GM13977 (cell line): ENCODE measurements around the gene GALNT17.
"Not testable (repeated sequence)": the region's sequence is repeated elsewhere in the genome, so short reads cannot be mapped to it uniquely, and the experiment has no call there.

Source experiments
- DNase-seq: peaks from one replicate; pipeline ENCODE4 v3.0.0; 2012; ENCODE audit warnings: low spot score
- in situ Hi-C: fragments of 300-500 bp; cut with MboI; formaldehyde crosslinking; loops from one replicate; pipeline ENCODE4 v1.12.0; 2022; ENCODE audit warnings: low sequenced_read_pairs, low pct_unique_long_range_greater_than_20kb, mixed read lengths, inconsistent platforms; ENCODE audit not compliant: unreplicated experiment
- TF ChIP-seq, protein P1 (sequence below): IDR thresholded peaks from 2 replicates; pipeline ENCODE4 v1.5.1; 2012; ENCODE audit warnings: mild to moderate bottlenecking, control low read depth; ENCODE audit not compliant: insufficient read depth; ENCODE audit errors: extremely low read depth, missing control alignments

The GALNT17 gene

DNA sequence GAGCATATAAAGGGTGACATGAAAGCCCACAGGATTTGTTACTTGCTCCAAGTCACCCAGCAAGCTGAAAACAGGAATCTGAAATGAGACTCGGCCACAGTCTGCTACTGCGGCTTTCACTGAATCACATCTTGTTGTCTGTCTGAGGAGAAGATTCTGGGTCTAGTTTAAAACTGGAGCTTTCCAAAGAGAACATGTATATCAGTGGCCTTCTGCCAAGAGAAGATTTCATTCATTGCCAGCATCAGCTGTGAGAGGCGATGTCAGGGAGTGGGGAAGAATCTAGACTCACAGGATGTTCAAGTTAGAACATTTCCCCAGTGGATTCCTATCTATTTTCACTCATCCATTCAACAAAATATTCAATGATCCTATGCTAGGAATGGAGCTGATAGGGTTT lies 122.8 kb downstream of the GALNT17 start:
- TF ChIP-seq, protein P1, sequence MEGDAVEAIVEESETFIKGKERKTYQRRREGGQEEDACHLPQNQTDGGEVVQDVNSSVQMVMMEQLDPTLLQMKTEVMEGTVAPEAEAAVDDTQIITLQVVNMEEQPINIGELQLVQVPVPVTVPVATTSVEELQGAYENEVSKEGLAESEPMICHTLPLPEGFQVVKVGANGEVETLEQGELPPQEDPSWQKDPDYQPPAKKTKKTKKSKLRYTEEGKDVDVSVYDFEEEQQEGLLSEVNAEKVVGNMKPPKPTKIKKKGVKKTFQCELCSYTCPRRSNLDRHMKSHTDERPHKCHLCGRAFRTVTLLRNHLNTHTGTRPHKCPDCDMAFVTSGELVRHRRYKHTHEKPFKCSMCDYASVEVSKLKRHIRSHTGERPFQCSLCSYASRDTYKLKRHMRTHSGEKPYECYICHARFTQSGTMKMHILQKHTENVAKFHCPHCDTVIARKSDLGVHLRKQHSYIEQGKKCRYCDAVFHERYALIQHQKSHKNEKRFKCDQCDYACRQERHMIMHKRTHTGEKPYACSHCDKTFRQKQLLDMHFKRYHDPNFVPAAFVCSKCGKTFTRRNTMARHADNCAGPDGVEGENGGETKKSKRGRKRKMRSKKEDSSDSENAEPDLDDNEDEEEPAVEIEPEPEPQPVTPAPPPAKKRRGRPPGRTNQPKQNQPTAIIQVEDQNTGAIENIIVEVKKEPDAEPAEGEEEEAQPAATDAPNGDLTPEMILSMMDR: no peak
- no peak for DNase-seq
- in situ Hi-C loops: no loop called here

DNA sequence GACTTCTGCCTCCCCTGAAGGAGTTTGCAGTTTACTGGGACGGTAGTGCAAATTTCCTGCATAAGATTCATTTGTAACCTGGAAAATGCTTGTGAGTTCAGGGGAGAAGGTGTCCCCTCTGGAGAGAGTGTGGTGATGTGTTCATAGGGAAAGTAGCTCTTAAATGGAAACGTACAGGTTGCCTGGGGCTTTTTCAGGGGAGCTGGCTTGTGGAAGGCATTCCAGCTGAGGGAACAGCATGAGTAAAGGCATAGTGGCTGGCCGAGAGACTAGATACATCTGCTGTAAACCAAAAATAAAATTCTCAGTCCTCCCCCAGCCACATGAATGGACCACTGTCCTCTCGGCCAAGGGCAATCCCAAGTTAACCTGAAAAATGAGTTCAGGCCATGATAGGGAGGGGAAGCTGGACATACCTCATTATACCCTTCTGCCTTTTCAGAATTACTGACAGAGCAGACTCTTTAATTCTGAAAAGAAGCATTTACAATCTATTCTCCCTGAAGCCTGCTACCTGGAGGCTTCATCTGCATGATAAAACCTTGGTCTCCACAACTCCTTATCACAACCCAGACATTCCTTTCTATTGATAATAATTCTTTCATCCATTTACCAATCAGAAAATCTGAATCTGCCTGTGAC lies 123.7 kb downstream of the GALNT17 start:
- DNase-seq: no peak
- in situ Hi-C loops: no loop called here
- TF ChIP-seq, protein P1: no peak

DNA sequence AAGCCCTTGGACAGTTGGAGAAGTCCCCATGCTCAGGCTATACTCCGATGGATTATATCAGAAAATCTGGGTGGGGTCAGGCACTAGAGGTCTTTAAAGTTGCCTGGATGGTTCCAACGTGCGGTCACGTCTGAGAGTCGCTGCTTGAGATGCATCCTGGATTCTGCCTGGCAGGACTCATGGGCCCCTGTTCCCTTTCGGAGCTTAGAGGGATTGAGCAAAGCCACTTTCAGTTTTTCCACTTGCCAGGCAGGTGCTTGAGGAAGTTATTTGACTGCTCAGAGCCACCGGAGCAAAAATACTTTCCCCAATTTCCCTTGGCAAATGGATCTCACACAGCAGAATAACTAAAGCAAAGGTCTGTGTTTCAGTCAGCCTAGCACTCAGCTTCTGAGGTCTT lies 129.1 kb downstream of the GALNT17 start:
- in situ Hi-C loops: no loop called here

DNA sequence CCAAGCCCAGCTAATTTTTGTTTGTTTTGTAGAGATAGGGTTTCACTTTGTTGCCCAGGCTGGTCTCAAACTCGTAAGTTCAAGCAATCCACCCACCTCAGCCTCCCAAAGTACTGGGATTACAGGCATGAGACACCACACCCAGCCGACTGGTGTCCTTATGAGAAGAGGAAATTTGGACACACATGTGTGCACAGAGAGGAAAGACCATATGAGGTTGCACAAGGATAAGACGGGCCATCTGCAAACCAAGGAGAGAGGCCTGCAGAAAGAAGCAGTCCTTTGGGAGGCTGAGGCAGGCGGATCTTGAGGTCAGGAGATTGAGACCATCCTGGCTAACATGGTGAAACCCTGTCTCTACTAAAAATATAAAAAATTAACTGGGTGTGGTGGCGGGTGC lies 130.9 kb downstream of the GALNT17 start:
- in situ Hi-C loops: not testable (repeated sequence)

More for the DNA sequence above, 129.1 kb downstream of the GALNT17 start:
- no peak for DNase-seq
- TF ChIP-seq, protein P1: no peak

DNA sequence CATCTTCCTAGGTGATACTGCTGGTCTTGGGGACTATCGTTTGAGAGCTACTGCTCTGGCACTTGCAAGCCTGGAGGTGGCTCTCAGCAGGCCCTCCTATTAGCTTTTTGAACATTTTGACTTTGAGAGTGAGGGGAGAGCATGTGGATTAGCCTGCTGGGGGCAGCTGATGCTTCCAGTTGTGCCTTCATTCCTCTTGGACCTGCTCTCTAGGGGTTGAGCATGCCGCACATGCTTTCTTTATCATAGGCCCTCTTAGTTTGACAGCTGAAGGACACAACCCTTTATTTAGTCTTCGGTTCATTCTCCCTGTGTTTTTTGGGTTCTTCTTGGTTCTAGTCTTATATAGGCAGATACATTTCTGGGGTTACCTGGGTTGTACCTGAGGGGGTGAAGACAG lies 132.1 kb downstream of the GALNT17 start:
- TF ChIP-seq, protein P1: no peak
- no peak for DNase-seq
- in situ Hi-C loops: no loop called here

More for the DNA sequence above, 130.9 kb downstream of the GALNT17 start:
- not testable (repeated sequence) for DNase-seq

DNA sequence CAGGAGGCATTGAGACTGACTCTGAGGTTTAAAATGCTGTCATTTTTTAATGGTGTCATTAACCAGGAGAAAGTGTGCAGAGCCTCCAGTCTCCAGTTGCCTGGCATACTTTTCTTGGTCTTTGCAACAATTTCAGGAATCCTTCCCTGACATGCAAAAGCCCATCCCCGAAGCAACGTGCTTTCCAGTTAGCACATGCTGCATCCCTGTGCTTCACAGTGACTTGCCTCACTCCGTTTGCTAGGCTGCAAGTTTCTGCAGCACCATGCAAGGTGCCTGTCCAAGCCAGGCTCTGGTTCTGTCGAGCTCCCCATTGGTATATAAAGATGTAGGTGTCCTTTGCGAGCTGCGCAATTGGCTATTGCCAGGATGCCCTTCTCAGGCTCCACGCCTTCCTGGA lies 135.0 kb downstream of the GALNT17 start:
- no peak for DNase-seq
- TF ChIP-seq, protein P1: no peak
- in situ Hi-C loops: no loop called here

DNA sequence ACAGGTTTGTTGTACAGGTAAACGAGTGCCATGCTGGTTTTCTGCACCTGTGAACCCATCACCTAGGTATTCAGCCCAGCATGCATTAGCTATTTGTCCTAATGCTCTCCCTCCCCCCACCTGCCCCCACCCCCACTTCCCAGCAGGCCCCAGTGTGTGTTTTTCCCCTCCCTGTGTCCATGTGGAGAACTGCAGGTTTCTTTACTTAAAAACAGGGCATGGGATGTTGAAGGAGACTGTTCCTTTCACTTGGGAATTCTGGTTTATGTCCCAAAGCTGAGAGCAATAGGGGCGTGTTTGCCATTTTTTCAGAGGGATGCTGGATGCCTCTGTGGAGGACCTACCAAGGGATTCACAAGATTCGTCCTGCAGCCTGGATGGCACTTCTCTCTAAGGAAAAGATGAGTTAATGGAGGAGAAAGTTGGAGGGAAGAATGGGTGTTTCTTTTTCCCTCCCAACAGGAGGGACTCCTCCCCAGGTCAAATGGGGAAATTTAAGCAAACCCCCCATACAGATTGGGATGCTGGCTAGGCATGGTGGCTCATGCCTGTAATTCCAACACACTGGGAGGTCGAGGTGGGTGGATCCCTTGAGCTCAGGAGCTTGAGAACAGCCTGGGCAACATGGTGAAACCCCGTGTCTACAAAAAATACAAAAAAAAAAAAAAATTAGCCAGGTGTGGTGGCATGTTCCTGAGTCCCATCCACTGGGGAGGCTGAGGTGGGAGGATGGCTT lies 136.0 kb downstream of the GALNT17 start:
- DNase-seq: no peak
- TF ChIP-seq, protein P1: no peak
- in situ Hi-C loops: no loop called here
